ENCODE data around the gene GCNT1. TPM values are rescaled to one million over a fixed set of nuclear protein-coding genes. Genes with fewer than 3 reads are reported as not detected.
"Not testable (repeated sequence)": the region's sequence is repeated elsewhere in the genome, so short reads cannot be mapped to it uniquely, and the experiment has no call there.

GCNT1 gene
- total RNA-seq, 1 experiment from 2014 or later, result 0.29 TPM

- ChIA-PET CTCF (no interaction called here), POLR2A (ENCODE audit: unreplicated experiment) (no interaction called here)
- H3K27me3 ChIP-seq (ENCODE audit: low read length), result no peaks in the 10 kb centered on the region
- H3K9me3 ChIP-seq (ENCODE audit: low read length), result no peaks in the 10 kb centered on the region
- intact Hi-C loops (cut with micrococcal nuclease), result no loop called here
- H3K9ac ChIP-seq (ENCODE audit: low read length), result no peak overlapping the region
- no peaks in the 10 kb centered on the region for H3K79me2 ChIP-seq (ENCODE audit: low read length)
- H3K9me2 ChIP-seq (replicated peaks; ENCODE audit: low read length), result no peaks in the 10 kb centered on the region
- no peaks in the 10 kb centered on the region for H3K4me1 ChIP-seq (ENCODE audit: insufficient read depth, low read length)
- DNase-seq, result no peak
- H3K27ac ChIP-seq (ENCODE audit: low read length), result no peak overlapping the region
- BruUV-seq (replicated peaks), result no TSS peak
- H2AFZ ChIP-seq (ENCODE audit: low read length), result no peak overlapping the region
- no peak for ATAC-seq
- no peaks in the 10 kb centered on the region for H4K20me1 ChIP-seq (ENCODE audit: low read length)
- no peaks in the 10 kb centered on the region for H3F3A ChIP-seq (ENCODE audit: low read length, unreplicated experiment)
- no peak for TF ChIP-seq CTCF (conservative IDR thresholded peaks at IDR 0.05; ENCODE audit: low read depth, low read length)
- no peak for TF ChIP-seq EZH2phosphoT487 (IDR thresholded peaks at IDR 0.05; ENCODE audit: borderline replicate concordance, low read length)
- H3K36me3 ChIP-seq (ENCODE audit: low read depth, low read length), result no peaks in the 10 kb centered on the region
- no peak overlapping the region for H3K4me2 ChIP-seq (ENCODE audit: low read length)
- no peak overlapping the region for H3K4me3 ChIP-seq (ENCODE audit: low read length)
Observed at GRCh38 chr9:76478226-76478625, 19.2 kb downstream of the GCNT1 start.

- H3K4me3 ChIP-seq (ENCODE audit: low read length); DNase-seq; H3F3A ChIP-seq (ENCODE audit: low read length, unreplicated experiment); intact Hi-C loops (cut with micrococcal nuclease); H4K20me1 ChIP-seq (ENCODE audit: low read length); H2AFZ ChIP-seq (ENCODE audit: low read length); POLR2A ChIA-PET (ENCODE audit: unreplicated experiment); H3K36me3 ChIP-seq (ENCODE audit: low read depth, low read length); BruUV-seq (replicated peaks); H3K79me2 ChIP-seq (ENCODE audit: low read length); CTCF ChIA-PET; H3K27ac ChIP-seq (ENCODE audit: low read length); H3K9me2 ChIP-seq (replicated peaks; ENCODE audit: low read length); H3K4me1 ChIP-seq (ENCODE audit: insufficient read depth, low read length); ATAC-seq; H3K9me3 ChIP-seq (ENCODE audit: low read length); H3K4me2 ChIP-seq (ENCODE audit: low read length); H3K27me3 ChIP-seq (ENCODE audit: low read length); H3K9ac ChIP-seq (ENCODE audit: low read length): not testable (repeated sequence)
Observed at GRCh38 chr9:76479337-76479736, 20.4 kb downstream of the GCNT1 start.

- H3K27ac ChIP-seq (ENCODE audit: low read length), result no peak overlapping the region
- no peaks in the 10 kb centered on the region for H3K9me2 ChIP-seq (replicated peaks; ENCODE audit: low read length)
- H3K79me2 ChIP-seq (ENCODE audit: low read length), result no peaks in the 10 kb centered on the region
- H3K27me3 ChIP-seq (ENCODE audit: low read length), result no peaks in the 10 kb centered on the region
- no peaks in the 10 kb centered on the region for H3K36me3 ChIP-seq (ENCODE audit: low read depth, low read length)
- ChIA-PET CTCF (no interaction called here), POLR2A (ENCODE audit: unreplicated experiment) (no interaction called here)
- H4K20me1 ChIP-seq (ENCODE audit: low read length), result no peaks in the 10 kb centered on the region
- H3K4me1 ChIP-seq (ENCODE audit: insufficient read depth, low read length), result no peaks in the 10 kb centered on the region
- no peak overlapping the region for H3K4me2 ChIP-seq (ENCODE audit: low read length)
- DNase-seq, result no peak
- no peak overlapping the region for H3K4me3 ChIP-seq (ENCODE audit: low read length)
- intact Hi-C loops (cut with micrococcal nuclease), result no loop called here
- ATAC-seq, result no peak
- BruUV-seq (replicated peaks), result no TSS peak
- TF ChIP-seq EZH2 (IDR thresholded peaks at IDR 0.05; ENCODE audit: low read length, unreplicated experiment), result no peak
- no peak for TF ChIP-seq EZH2phosphoT487 (IDR thresholded peaks at IDR 0.05; ENCODE audit: borderline replicate concordance, low read length)
- TF ChIP-seq CTCF (conservative IDR thresholded peaks at IDR 0.05; ENCODE audit: low read depth, low read length), result no peak
- H3F3A ChIP-seq (ENCODE audit: low read length, unreplicated experiment), result no peaks in the 10 kb centered on the region
- H3K9me3 ChIP-seq (ENCODE audit: low read length), result no peaks in the 10 kb centered on the region
- no peak overlapping the region for H2AFZ ChIP-seq (ENCODE audit: low read length)
- no peak overlapping the region for H3K9ac ChIP-seq (ENCODE audit: low read length)
Observed at GRCh38 chr9:76486151-76486550, 27.2 kb downstream of the GCNT1 start.

Data from PC-3 (cell line).